ENCODE data around the gene PLPP3.

DNA sequence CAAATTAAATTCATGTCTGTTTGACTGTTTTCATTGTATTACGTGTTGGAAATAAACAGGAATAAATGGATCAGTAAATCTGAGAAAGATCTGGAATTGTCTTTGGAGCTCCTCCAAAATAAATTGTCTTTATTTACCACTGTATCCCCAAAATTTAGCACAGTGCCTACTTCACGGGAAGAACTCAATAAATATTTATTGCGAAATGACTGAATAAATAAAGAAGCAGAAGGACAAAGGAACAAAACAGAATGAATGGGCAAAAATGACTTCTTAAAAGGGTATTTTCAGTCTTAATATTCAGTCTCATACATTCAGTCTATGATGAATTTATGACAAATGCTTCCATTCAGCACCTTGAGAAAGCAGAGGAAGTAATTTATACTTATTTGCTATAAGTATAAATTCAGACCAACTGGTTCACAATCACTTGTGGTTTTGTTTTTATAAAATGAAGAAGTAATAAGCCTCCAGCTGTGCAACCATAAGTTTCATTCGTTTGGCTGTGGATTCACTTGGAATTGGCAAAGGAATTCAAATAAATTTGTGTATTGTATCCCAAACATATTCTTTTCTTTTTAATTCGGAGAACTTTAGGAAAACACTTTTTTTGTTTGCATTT, 46.6 kb upstream of the PLPP3 start:
- TF ChIP-seq, protein P1, sequence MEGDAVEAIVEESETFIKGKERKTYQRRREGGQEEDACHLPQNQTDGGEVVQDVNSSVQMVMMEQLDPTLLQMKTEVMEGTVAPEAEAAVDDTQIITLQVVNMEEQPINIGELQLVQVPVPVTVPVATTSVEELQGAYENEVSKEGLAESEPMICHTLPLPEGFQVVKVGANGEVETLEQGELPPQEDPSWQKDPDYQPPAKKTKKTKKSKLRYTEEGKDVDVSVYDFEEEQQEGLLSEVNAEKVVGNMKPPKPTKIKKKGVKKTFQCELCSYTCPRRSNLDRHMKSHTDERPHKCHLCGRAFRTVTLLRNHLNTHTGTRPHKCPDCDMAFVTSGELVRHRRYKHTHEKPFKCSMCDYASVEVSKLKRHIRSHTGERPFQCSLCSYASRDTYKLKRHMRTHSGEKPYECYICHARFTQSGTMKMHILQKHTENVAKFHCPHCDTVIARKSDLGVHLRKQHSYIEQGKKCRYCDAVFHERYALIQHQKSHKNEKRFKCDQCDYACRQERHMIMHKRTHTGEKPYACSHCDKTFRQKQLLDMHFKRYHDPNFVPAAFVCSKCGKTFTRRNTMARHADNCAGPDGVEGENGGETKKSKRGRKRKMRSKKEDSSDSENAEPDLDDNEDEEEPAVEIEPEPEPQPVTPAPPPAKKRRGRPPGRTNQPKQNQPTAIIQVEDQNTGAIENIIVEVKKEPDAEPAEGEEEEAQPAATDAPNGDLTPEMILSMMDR (IDR thresholded peaks at IDR 0.05) = no peak
- TF ChIP-seq POLR2AphosphoS5 (IDR thresholded peaks at IDR 0.05) = no peak
- no peak for TF ChIP-seq POLR2A (IDR thresholded peaks at IDR 0.05)

All from prostate gland (tissue), 2 donors.